ENCODE results near the gene PPIL1. TPM values are rescaled to one million over a fixed set of nuclear protein-coding genes. Genes with fewer than 3 reads are reported as not detected.

The PPIL1 gene
- total and polyA plus RNA-seq, 2 of the 8 experiments (the other 6 are each of a cell fraction or from before 2014, with no cell fraction given) = 83.7 to 86.5 TPM

- TF ChIP-seq PHF8 (conservative IDR thresholded peaks at IDR 0.05; ENCODE audit: low read depth, low read length) (no peak), EGR1 (IDR thresholded peaks at IDR 0.05; ENCODE audit: borderline replicate concordance, low read depth, low read length) (no peak), CTBP2 (IDR thresholded peaks at IDR 0.05; ENCODE audit: borderline replicate concordance, insufficient read depth, insufficient read length, low read length) (no peak), TAF7 (optimal IDR thresholded peaks at IDR 0.05; ENCODE audit: borderline replicate concordance, low read depth, low read length) (no peak), SP2 (IDR thresholded peaks at IDR 0.05; ENCODE audit: low read length) (no peak), NANOG (IDR thresholded peaks at IDR 0.05; ENCODE audit: insufficient read depth, low read depth, low read length, poor library complexity, severe bottlenecking) (no peak)
Observed at GRCh38 chr6:36873115-36873514, 1.5 kb downstream of the PPIL1 start (continued).
